ENCODE data around the gene TRIM50.
"Not testable (repeated sequence)": the region's sequence is repeated elsewhere in the genome, so short reads cannot be mapped to it uniquely, and the experiment has no call there.

Gene TRIM50

DNA sequence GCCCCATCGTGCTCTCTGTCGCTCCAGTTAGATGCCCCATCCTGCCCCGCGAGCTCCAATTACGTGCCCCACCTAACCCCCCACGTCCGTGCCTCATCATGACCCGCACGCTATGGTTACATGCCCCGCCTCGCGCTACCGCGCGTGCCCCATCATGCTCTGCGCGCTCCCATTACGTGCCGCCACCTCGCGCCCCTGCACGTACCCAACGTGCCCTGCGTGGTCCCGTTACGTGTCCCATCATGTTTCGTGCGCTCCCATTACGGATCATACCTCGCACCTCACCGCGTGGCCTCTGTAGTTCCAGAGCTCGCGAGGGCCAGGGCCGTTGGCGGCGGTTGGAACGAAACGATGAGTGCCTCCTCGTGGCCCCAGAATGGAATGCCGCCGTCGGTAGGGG, at the start of gene TRIM50, which contains the start of gene FKBP6:
TSS of gene TRIM50 (minus strand) at position 161 of the 400 bp plus-strand sequence. CDS start 3,295 bp downstream, outside the sequence.
TSS of gene FKBP6 (plus strand) at position 240 of the 400 bp plus-strand sequence. CDS start 268 bp downstream, outside the sequence.
- DNase-seq = not testable (repeated sequence)

DNA sequence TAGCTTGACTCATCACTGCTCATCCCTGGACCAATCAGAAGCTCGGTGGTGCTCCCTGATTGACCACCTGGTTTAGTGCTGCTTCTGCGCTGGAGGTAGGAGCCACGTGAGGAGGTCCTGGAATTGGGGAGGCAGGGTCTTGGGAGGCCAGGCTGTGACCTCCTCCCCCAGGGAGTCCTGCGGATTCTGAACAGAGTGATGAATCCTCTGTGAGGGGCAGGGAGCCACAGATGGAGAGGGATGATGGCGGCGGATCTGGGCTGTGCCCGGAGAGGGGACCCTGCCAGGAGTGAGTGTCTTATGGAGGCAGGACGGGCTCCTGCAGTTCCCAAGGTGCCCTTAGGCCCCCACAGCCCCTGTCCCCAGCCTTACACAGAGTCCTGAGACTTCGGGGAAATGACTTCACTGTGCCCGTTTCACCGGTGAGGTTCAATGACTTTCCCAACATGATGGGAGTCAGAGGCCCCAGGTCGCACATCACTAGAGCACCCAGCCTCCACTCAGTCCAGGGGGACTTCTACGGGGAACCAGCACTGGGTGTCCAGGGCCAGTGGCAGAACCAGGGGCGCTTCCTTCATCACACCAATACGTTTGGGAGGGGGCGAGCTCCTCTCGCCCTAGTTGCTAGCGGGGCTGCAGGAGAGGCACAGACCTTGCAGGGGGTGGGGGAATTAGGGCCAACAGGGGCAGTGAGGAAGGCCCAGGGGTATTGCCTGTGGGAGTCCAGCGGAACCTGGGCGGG, 49.0 kb upstream of the TRIM50 start:
- no peak for DNase-seq

DNA sequence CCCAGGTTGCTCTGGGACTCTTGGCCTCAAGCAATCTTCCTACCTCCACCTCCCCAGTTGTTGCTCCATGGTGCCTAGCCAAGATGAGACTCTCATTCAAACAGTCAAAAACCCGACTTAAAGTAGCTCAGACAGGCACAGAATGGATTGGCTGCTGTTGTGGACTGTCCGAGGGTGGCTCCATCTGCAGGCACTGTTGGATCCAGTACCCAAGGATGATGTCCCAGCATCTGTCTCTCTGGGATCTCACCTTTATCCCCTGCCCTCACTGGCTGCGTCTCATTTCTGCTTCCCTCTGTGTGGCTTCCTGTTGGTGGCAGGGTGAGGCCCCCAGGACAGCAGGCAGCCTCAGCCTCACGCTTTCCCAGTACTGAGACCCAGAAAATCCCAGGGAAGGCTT, 48.4 kb upstream of the TRIM50 start:
- not testable (repeated sequence) for DNase-seq

DNA sequence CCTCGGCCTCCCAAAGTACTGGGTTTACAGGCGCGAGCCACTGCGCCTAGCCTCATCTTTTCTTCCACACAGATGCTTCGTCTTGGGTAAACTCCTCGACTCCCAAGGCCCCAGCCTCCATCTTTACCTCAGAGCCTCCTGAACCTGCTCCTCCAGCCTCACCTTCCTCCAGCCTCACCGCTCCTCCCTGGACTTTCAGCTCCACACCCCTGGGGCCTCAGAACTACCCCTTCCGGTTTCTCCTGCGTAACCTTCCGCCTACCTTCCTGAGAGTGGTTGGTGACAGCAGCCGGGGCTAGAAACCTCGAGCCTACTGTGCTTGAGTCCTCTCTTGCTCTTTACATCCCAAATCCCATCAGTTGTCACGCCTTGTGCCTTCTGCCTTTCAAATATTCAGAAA, 45.9 kb upstream of the TRIM50 start:
- no peak for DNase-seq

DNA sequence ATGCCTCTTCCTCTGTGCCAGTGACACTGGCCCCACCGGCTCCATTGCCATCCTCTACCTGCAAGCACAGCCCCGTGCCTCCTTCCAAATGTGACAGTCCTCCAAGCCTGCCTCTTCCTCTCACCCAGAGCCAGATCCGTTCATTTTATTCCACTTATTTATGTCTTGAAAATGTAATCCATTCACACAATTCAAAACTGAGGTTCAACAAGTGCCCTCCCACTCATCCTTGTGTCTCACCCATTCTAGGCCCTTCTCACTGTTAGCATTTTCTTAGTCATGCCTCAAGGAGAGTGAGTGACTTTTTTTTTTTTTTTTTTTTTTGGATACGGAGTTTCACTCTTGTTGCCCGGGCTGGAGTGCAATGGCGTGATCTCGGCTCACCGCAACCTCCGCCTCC, 41.7 kb upstream of the TRIM50 start:
- DNase-seq = no peak

DNA sequence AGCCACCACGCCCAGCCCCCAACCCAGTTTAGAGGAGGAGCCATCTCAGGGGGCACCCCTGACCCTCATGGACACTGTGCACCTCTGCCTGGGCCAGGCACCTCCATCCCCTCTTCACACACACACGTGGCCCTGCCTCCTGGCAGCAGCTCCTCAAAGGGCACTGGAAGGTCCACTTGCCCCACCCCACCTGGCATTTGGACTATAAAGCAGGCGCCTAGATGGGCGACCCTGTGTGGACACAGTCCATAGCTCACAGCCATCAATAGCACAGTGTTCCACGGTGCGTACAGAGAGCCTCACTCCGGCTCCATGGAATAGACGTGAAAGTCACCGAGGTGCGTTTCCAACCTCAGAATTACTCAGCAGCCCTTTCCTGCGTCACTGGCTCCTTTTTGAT, 41.1 kb upstream of the TRIM50 start:
- no peak for DNase-seq

DNA sequence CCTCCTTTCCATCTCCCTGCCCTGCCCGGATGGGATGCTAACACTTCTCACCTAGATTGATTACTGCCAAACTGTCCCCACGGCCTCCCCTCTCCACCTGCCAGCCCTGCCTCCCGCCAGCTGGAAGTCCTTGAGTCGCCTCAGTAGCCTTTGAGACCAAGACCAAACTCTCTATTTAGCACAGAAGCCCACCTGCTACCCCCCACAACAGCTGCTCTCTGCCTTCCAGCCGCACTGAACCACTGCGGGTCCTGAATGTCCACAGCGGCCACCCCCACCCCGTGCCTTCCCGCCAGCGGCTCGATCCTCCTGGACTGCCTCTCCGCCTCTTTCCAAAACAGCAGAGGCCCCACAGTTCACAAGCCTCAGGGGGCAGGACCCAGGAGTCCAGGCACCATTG, 39.1 kb upstream of the TRIM50 start:
- peak in 2 of 3 experiments; percentile 6 to 61 for DNase-seq

DNA sequence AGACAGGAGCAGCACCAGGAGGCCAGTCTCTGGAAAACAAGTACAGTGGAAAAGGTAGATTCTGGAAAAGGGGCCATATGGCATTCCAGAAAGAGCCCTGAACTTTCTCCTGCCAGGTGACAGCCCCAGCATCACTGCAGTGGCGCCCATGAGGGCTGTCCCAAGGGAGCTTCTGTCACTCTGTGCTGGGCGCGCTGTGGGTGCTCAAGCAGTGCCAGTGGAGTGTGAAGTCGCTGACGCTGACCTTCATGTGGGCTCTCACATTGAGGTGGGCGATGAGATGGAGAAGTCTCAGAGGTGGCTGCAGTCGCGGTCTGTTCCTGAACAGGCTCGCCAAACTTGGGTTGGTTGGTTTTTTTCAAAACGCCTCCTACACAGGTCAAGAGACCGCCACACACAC, 38.2 kb upstream of the TRIM50 start:
- no peak for DNase-seq

DNA sequence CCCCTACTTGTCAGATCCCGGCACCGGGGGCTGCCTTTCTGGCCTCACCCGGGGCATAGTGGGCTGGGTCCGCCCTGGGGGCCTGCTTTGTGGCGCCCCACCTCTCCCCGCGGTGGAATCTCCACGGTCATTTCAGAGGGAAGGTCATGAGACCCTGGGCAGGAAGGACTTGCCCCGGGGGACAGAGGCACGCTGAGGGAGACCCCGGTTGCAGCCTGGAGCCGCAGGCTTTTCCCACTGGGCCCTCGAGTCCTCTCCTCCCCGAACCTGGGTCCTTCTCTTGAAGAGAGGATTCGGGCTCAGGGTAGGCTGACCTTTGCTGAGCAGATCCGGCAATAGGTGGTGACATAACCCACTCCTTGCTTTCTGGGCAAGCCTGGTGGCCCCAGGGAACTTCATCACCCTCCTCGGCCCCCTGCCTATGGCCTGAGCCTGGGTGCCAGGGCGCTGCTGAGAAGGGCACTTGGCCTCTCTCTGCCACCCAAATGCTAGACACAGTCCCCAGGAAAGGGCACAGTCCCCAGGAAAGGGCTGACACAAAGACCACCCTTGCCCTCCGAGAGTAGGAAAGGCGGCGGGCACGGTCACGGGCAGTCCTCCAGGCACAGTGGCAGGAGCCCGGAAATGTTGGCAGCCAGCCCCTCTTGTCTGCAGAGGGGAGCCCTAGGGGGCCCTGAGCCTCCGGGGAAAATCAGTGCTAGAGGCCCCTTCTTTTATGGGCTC, 36.3 kb upstream of the TRIM50 start:
- DNase-seq = no peak

DNA sequence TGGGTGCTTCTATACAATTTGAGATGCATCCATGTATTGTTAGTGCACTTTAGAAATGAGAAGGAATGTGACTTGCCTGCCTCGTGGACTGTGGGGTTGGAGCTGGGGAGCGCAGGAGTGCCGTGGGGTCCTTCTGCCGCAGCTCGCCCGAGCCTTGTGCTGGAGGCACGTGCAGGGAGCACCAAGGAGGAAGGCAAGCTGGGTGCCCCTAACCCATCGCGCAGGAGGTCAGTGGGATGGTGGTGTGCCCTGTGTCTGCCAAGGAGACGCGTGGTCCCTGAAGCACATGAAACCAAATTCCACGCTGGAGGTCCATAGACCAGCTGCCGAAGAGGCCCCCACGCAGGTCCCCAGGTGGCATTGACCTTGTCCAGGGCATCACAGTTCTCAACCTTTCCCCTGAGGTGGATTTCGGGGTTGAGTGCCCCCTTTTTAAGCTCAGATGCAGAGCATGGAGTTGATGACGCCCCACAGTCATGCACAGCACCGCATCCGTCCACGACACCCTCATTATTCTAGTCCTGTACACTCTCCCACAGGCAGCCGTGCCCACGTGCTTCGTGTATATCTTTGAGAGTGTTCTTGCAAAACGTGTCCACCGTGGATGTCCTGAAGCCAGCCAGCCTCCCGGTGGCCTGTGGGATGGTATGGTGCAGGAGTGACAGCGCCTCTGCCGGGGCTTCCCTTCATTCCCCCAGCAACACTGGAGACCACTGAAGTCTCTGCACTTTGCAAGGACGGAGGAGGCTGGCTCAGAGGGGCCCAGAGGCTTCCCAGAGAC, 35.5 kb upstream of the TRIM50 start:
- no peak for DNase-seq

DNA sequence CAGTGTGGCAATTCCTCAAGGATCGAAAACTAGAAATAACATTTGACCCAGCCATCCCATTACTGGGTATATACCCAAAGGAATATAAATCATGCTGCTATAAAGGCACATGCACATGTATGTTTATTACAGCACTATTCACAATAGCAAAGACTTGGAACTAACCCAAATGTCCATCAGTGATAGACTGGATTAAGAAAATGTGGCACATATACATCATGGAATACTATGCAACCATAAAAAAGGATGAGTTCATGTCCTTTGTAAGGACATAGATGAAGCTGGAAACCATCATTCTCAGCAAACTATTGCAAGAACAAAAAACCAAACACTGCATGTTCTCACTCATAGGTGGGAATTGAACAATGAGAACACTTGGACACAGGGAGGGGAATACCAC, 32.7 kb upstream of the TRIM50 start:
- DNase-seq = not testable (repeated sequence)

DNA sequence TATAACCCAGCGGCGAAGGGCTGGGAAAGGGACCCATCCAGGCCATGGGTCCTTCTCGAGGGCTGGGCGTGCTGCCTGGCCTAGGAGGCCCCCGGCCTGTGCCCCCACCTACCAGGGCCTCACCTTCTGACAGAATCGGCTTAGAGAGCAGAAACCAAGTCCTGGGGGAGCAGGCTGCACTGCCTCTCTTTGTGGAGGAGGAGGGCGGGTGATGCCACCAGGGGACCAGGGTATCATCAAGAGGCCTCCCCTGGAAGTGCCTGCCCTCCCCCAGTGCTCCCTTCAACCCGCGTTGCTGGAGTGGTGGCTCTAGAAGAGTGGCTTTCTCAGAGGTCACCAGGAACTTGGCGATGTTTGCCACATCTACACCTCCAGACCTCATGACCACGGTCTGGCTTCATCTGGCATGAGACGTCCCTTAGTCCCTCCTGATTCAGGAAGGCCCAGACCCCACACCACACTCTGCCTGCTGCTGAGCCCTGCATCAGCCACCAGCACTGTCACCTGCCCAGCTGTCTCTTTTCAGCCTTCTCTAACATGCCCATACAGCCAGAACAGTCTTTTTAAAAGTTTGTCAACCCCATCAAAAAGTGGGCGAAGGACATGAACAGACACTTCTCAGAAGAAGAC, 32.0 kb upstream of the TRIM50 start:
- DNase-seq = no peak

DNA sequence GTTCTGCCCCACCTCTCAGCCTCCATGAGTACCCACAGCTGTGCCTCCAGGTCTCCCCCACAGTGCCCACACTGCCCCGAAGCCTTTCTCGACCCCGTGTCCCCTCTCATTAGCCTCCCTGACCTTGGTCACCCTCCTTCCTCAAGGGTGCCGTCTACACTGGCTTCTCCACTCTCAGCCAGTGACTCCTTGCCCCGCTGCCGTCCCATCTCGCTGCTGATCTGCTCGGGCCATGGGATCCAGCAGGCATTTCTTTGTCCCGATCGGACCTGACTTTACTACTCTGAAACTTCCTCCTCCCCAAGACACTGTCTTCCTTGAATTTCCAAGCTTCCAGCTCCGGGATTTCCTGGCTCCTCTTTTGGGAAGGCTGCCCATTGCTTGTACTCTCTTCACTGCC, 31.4 kb upstream of the TRIM50 start:
- DNase-seq = no peak

DNA sequence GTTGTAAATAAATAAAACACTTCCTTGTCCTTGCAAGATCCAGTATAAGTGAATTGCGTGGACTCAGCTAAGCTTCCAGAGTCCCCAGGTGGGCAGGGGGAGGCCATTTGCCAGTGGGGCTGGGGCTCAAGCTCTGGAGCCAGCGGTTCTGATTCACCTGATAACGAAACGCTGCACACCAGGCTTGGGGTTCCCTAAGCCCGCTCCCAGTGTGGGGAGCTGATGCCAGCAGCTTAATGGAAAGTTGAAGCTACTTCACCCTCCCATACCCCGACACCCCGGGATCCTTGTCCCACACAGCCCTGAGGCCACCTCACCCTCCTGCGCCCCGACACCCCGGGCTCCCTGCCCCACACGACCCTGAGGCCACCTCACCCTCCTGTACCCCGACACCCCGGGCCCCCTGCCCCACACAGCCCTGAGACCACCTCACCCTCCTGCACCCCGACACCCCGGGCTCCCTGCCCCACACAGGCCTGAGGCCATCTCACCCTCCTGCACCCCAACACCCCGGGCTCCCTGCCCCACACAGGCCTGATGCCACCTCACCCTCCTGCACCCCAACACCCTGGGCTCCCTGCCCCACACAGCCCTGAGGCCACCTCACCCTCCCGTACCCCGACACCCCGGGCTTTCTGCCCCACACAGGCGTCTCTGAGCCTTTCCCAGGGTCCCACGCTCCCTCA, 30.9 kb upstream of the TRIM50 start:
- peak in 1 of 3 experiments; percentile 29 for DNase-seq

DNA sequence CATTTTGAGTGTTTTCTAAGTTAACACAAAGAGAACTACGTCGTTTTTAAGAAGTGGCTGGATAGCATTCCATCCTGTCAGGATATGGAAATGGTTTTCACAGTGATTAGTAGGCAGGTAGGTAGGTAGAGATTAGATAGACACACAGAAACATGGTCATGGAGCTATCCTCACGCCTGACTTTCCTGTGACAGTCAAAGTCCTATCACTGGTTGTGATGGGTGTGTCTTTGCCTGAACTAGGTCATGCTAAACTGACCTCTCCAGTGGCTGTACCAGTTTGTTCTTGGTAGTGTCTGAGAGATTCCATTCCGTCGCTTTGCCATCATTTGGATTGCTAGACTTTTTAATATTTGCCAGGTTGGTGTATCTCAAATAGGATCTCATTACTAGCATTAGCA, 28.3 kb upstream of the TRIM50 start:
- DNase-seq = no peak

DNA sequence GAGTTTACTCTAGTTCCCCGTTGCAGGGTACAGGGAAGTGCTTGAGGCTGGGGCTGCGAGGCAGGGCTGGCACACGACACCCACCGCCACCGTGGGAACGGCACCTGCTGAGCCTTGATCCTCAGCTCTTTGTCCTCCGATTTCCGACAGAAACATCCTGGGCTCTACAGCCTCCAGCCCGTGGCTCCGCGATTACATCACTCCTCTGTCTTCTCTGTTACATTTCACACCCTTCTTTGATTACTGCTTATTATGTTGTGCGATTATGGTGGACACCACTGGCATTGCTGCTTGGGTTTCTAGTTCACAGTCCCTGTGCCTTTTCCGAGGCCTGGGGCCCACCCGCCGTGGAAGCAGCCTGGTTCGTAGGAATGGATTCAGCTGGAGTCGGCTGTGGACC, 26.9 kb upstream of the TRIM50 start:
- DNase-seq = no peak

DNA sequence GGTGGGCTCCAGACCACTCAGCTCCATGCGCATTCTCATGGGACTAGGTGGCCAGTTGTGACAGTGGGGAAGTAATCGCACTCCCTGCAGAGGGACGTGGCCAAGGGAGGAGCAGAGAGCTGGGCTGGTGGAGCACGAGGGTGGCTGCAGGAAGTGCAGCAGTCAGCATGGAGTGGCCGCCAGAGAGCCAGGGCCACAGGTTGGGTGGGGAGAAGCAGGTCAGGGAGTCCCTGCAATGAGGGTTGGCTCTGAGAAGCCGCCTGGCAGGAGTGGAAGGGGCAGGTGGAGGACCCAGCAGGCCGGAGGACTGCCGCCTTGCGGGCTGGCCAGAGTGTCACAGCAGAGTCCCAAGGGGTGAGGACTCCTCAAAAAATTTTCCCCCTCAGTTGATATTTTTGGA, 26.3 kb upstream of the TRIM50 start:
- DNase-seq = no peak

DNA sequence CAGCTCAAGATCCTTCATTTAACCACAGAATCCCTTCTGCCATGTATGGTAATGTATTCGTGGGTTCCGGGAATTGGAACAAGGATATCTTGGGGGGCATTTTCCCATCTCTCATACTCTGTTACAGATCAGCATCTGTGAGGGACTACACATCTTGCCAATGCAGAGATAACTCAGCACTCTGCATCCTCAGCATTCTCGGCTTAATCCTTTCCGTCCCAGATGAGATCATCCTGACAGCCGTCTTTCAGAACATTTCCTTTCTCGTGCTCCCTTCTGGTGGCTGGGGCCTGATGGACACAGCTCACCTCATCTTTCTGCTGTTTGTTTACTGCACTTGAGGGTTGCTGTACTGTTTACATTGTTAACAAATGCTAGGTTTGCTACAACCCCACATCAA, 25.4 kb upstream of the TRIM50 start:
- DNase-seq = no peak

DNA sequence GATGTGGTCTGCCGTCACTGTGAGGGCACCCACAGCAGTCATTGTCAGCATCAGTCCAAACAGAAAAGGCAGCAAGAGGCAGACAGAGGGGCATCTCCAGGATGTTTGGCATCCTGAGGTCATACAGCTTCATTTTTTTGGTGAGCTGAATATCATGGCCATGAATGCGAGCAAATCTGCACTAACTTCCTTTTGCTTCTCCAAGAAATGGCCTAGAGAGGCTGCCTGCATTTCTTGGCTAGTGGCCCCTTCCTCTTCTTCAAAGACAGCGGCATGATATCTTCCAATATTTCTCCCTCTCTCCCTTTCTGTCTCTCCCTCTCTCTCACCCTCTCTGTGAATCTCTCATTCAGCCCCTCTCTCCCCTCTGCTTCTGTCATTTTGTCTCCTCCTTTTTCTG, 24.9 kb upstream of the TRIM50 start:
- DNase-seq = no peak

DNA sequence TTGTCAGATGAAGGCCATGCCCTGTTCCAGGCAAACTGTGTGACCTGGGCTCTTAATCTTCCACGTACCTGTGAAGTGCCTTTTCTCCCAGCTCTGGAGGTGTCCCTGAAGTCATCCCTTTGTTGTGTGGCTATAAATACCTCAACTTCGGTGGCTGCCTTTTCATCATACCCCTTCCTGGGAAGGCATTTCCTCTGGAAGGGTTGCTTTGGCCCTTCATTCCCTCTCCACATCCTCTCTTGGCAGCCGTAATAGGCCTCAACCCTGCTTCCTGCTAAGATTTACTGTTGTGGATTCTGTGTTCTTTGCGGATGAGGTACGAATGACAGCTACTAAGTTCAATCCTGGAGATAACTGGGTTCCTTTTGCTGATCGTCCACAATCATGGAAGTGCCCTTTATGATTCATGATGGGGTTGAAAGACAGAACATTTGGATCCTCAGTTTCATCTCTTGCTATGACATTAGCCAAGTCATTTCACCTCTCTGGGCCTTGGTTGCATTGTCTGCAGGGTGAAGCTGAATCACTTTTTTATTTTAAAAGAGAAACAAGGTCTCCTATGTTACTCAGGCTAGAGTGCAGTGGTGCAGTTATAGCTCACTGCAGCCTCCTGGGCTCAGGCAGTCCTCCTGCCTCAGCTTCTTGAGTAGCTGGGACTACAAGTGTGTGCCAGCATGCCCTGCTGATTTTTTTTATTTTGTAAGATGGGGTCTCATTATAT, 23.7 kb upstream of the TRIM50 start:
- no peak for DNase-seq

DNA sequence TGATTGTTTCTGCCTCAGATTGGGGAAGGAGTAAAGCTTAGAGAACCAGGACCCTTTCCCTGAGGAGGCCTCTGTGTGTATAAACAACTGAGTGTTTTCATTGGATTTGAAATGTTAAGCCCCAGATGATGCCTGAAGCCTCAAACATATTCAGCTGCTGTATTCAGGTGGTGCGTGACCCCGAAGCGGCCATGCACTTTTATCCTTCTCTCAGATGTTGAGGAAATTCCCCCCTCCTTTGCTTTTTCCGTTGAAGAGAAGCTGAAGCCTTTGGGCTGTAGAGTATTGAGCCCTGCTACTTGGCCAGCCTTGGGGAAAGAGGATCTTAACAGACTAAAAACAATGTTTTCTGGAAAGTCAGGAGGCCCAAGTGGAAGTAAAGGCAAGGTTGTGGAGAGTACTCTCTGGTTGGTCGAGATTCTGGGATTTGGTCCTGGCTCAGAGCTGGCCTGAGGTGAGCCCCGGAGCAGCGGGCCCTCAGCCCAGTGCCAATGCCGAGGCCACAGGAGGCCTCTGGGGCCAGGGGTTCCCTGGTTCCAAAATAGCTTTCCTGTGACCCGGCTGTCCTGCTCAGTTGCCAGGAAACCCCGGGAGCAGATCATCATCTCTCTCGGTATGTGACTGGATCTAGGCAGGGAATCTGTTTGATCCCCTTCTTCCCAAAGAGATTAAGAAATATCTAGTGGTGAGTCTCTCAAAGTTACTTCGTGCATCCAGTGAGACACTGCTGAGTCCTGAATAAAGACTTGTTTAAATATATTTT, 22.6 kb upstream of the TRIM50 start:
- DNase-seq = no peak
